ENCODE measurements around the gene CEP170B. TPM values are rescaled to one million over a fixed set of nuclear protein-coding genes. Genes with fewer than 3 reads are reported as not detected.
"Not testable (repeated sequence)": the region's sequence is repeated elsewhere in the genome, so short reads cannot be mapped to it uniquely, and the experiment has no call there.

CEP170B gene
- total and polyA plus RNA-seq, 2 of the 13 experiments (the other 11 are each of a cell fraction or from before 2014, with no cell fraction given) = 4.3 to 8.8 TPM

- DNase-seq (ENCODE audit: low spot score); BruUV-seq (replicated peaks); intact Hi-C loops (cut with micrococcal nuclease; ENCODE audit: unreplicated experiment); H3K27ac ChIP-seq (ENCODE audit: extremely low read length, insufficient read depth, low read length); H3K9ac ChIP-seq (ENCODE audit: insufficient read depth, low read depth, low read length); FAIRE-seq; ATAC-seq; H2AFZ ChIP-seq (ENCODE audit: low read length); H3K4me1 ChIP-seq (ENCODE audit: insufficient read depth, low read length); H3K79me2 ChIP-seq (ENCODE audit: insufficient read depth, low read length); H3K4me3 ChIP-seq (replicated peaks in 1 of 3; ENCODE audit: insufficient read depth in 1 of 3, low read depth in 2 of 3, low read length in 3 of 3); POLR2A ChIA-PET; H3K36me3 ChIP-seq (replicated peaks in 1 of 2; ENCODE audit: control insufficient read depth in 1 of 2, insufficient read depth in 2 of 2, low read length in 2 of 2); CTCF ChIA-PET (ENCODE audit: low intra/inter-chr PET ratio, low total read pairs); in situ Hi-C loops (cut with HindIII; ENCODE audit: extremely low pct_ligation_motif_present, low pct_unique_long_range_greater_than_20kb); H3K4me2 ChIP-seq (ENCODE audit: low read depth, low read length); H3K9me3 ChIP-seq (ENCODE audit: low read length); H4K20me1 ChIP-seq (ENCODE audit: insufficient read depth, low read length): not testable (repeated sequence)
- 38% methylated on average over 13 of the region's 20 CpGs for WGBS (ENCODE audit: low lambda C conversion rate)
- peaks cover 7 to 51% of the 10 kb centered on the region in 2 experiments for H3K27me3 ChIP-seq (ENCODE audit: control insufficient read depth in 1 of 2, insufficient read depth in 2 of 2, low read length in 2 of 2)
Observed at GRCh38 chr14:104945266-104945665, 80.2 kb downstream of the CEP170B start.

Other genes with a start within 250 kb of the CEP170B start
- 16.4 and 18.1 TPM in 2 replicates for gene INF2, start 175.7 kb upstream of the CEP170B start, total RNA-seq (2016; rRNA removed; fragmentation: Illumina TruSeq; extraction: Trizol)
- 26.4 and 33.4 TPM in 2 replicates for gene INF2, start 175.7 kb upstream of the CEP170B start, polyA plus RNA-seq (2011; rRNA removed)
- gene ADSS1, start 141.0 kb upstream of the CEP170B start, total RNA-seq (2016; rRNA removed; fragmentation: Illumina TruSeq; extraction: Trizol) = 0.98 and 1.0 TPM in 2 replicates
- 36.7 and 45.2 TPM in 2 replicates for gene ADSS1, start 141.0 kb upstream of the CEP170B start, polyA plus RNA-seq (2011; rRNA removed)
- gene SIVA1, start 112.1 kb upstream of the CEP170B start, total RNA-seq (2016; rRNA removed; fragmentation: Illumina TruSeq; extraction: Trizol) = 153 and 186 TPM in 2 replicates
- 123 and 142 TPM in 2 replicates for gene SIVA1, start 112.1 kb upstream of the CEP170B start, polyA plus RNA-seq (2011; rRNA removed)
- 85.7 and 96.2 TPM in 2 replicates for gene AKT1, start 69.5 kb upstream of the CEP170B start, total RNA-seq (2016; rRNA removed; fragmentation: Illumina TruSeq; extraction: Trizol)
- gene AKT1, start 69.5 kb upstream of the CEP170B start, polyA plus RNA-seq (2011; rRNA removed) = 116 and 135 TPM in 2 replicates
- gene ZBTB42, start 64.2 kb upstream of the CEP170B start, total RNA-seq (2016; rRNA removed; fragmentation: Illumina TruSeq; extraction: Trizol) = 3.2 and 4.2 TPM in 2 replicates
- 2.8 and 4.0 TPM in 2 replicates for gene ZBTB42, start 64.2 kb upstream of the CEP170B start, polyA plus RNA-seq (2011; rRNA removed)
- not detected in 2 replicates for gene PLD4, start 59.6 kb downstream of the CEP170B start, total RNA-seq (2016; rRNA removed; fragmentation: Illumina TruSeq; extraction: Trizol)
- gene PLD4, start 59.6 kb downstream of the CEP170B start, polyA plus RNA-seq (2011; rRNA removed) = not detected in 2 replicates
- 0.15 and 0.18 TPM in 2 replicates for gene AHNAK2, start 113.1 kb downstream of the CEP170B start, total RNA-seq (2016; rRNA removed; fragmentation: Illumina TruSeq; extraction: Trizol)
- gene AHNAK2, start 113.1 kb downstream of the CEP170B start, polyA plus RNA-seq (2011; rRNA removed) = 0.10 and 0.11 TPM in 2 replicates
- 1.4 and 1.5 TPM in 2 replicates for gene CLBA1, start 120.5 kb downstream of the CEP170B start, total RNA-seq (2016; rRNA removed; fragmentation: Illumina TruSeq; extraction: Trizol)
- 1.2 and 1.3 TPM in 2 replicates for gene CLBA1, start 120.5 kb downstream of the CEP170B start, polyA plus RNA-seq (2011; rRNA removed)
- gene CDCA4, start 155.8 kb downstream of the CEP170B start, total RNA-seq (2016; rRNA removed; fragmentation: Illumina TruSeq; extraction: Trizol) = 42.1 and 43.1 TPM in 2 replicates
- gene CDCA4, start 155.8 kb downstream of the CEP170B start, polyA plus RNA-seq (2011; rRNA removed) = 17.7 and 19.7 TPM in 2 replicates
- not detected in 2 replicates for gene GPR132, start 200.2 kb downstream of the CEP170B start, total RNA-seq (2016; rRNA removed; fragmentation: Illumina TruSeq; extraction: Trizol)
- gene GPR132, start 200.2 kb downstream of the CEP170B start, polyA plus RNA-seq (2011; rRNA removed) = not detected in 2 replicates